Hypothalamus (tissue), 51 donors: ENCODE data around the gene KLHL40.
A peak's percentile ranks its signal among the peaks of the same experiment; 100 is the strongest.

Experiments used
- DNase-seq, 51 donors: peaks; one replicate each; lab custom pipeline; 2025; lab: John Stamatoyannopoulos, UW

KLHL40 gene

DNA sequence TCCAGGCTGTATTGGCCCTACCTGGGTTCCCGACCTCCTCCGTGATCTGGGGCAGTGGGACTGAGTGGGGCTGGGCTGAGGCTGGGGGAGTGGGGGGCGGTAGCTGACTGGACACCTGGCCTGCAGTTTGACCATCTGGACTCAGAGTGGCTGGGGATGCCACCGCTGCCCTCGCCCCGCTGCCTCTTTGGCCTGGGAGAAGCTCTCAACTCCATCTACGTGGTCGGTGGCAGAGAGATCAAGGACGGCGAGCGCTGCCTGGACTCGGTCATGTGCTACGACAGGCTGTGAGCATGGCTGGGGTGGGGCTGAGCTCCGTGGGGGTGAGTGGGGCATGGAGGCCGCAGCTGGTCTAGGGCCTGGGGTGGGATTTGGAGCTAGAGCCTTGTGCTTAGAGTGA, 2.7 kb downstream of the KLHL40 start:
- no peak for DNase-seq

DNA sequence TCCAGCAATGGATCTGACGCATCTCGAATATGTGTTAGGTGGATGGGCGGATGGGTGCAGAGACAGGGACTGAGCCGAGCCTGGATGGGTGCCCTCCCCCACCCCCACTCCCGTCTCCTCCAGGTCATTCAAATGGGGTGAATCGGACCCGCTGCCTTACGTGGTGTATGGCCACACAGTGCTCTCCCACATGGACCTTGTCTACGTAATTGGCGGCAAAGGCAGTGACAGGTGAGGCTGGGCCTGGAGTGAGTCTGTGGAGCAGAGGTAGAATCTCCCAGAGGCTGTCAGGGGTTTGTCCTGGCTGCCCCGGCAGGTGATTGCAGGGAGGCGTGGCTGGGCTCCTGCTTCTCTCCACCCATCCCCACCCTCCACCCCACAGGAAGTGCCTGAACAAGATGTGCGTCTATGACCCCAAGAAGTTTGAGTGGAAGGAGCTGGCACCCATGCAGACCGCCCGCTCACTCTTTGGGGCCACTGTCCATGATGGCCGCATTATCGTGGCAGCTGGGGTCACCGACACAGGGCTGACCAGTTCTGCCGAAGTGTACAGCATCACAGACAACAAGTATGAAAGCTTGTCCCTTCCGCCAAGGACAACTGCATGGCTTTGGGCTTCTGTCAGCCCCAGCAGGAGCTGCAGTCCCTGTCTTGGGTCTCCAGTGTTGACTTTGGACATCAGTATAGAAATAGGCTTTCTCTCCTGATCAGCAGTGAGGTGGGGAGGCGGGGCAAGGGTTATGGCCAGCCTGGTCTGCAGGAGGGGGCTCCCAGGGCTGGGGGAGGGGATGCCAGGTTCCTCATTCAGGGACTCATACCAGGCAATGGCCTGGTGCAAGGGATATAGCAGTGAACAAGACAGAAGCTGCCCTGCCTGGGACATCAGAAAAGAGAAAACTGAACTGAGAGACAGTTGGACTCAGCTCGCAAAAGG, 3.4 kb downstream of the KLHL40 start:
- no peak for DNase-seq

DNA sequence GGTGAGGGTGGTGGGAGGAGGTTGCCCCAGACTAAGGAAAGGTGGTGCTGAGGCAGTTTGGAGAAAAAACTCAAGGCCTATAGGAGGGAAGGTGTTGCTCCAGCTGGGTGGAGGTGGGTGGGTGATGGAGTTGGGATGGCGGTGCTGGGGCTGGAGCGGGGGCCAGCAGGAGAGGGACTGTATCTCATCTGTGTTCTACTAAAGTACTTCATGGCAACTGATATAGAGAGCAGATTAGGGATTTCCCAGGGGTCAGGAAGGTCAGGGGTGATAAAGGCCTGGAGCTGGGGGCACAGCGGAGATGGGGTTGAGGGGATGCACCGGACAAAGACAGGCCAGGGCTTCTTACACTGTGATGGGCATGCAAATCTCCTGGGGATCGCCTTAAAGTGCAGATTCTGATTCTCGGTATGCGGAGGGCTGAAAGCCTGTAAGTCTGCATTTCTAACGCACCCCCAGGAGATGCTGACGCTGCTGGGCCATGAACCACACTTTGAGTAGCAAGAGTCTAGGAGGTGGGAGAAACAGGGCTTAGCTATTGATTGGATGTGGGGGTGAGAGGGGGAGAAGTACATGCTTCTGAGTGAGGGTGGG, 4.2 kb downstream of the KLHL40 start:
- no peak for DNase-seq

DNA sequence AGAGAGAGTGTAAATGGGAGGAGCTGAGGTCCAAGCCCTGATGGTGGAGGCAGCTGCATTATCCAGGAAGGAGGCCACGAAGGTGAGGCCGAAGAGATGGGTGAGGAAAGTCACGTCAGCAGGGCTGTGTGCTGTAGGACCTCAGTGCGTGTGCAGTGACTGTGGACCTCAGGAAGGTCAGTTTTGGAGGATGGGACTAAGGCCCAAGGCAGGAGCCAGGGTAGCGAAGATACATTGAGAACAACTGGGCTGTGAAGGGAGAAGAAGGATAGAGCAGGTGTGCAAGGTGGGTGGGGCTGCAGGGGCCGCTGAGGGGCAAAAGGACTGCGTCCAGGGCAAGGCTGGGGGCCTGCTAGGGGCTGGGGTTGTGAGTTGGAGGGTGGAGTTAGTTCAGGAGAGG, 4.9 kb downstream of the KLHL40 start:
- no peak for DNase-seq

DNA sequence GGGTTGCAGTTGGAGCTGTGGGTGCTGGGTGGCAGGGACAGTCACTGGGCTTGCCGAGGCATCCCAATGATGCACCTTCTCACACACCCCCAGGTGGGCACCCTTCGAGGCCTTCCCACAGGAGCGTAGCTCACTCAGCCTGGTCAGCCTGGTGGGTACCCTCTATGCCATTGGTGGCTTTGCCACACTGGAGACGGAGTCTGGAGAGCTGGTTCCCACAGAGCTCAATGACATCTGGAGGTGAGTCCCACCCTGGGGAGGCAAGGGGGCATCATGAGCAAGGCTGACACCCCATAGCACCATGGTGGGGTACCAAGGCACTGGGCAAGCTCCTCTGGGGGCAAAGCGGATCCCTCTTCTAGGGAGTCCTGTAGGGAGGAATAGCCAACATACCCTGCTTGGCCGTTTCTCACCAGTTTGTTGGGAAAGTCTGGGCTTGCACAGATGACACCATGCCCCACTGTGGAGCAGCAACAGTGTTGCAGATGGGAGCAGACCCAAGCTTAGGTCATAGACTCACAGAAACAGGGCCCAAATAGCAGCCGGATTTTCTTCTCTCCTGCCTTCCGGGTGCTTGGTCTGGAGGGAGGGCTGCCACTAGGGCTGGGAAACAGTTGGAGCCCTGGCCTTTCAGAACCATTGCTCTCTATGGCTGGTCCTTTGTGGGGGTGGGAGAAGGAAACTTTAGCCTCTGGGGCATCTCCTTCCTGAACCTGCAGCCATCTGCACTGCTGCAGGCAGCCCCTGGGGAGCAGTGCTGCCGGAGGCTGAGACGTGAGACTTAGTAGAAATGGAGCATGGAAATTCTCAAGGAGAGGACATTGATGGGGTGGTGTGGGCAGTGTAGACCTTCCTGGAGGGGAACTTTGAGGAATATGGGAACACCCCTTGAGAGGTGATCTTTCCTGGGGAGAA, 5.7 kb downstream of the KLHL40 start:
- DNase-seq: peak in 6 of 51 donors; percentile 20 to 46 (median 35)

DNA sequence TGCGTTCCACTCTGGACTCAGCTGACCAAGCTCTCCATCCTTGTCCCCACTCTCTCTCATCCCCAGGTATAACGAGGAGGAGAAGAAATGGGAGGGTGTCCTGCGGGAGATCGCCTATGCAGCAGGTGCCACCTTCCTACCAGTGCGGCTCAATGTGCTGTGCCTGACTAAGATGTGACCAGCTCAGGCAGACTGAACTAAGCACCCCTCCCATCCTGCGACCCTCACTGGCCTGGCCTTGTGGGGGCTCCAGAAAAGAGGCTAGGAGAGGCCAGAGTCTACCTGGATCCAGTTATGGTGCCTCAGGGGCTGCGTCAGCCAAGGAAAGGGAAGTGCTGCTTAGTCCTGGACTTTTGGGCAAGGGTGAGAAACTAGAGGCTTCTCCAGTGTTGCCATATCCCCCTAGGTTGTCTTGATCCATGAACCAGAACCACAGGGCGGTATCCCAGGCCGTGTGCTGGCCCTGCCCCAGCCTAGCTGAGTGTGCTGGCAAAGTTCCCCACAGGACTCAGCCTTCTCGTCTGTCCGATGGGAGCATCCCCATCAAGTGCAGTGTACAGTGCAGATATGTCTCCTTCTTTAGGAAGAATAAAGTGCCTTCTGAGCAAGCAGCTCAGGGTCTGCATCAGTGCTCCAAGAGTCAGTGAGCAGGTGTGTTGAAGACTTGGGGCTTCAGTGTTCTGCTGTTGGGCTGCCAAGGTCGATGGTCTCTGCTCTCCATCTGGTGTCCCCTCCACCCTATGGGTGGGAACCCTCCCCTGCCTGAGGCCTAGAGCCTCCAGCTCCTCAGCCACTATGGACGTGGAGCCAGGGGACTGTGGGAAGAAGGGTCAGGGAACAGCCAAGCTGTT, 6.7 kb downstream of the KLHL40 start:
- no peak for DNase-seq

DNA sequence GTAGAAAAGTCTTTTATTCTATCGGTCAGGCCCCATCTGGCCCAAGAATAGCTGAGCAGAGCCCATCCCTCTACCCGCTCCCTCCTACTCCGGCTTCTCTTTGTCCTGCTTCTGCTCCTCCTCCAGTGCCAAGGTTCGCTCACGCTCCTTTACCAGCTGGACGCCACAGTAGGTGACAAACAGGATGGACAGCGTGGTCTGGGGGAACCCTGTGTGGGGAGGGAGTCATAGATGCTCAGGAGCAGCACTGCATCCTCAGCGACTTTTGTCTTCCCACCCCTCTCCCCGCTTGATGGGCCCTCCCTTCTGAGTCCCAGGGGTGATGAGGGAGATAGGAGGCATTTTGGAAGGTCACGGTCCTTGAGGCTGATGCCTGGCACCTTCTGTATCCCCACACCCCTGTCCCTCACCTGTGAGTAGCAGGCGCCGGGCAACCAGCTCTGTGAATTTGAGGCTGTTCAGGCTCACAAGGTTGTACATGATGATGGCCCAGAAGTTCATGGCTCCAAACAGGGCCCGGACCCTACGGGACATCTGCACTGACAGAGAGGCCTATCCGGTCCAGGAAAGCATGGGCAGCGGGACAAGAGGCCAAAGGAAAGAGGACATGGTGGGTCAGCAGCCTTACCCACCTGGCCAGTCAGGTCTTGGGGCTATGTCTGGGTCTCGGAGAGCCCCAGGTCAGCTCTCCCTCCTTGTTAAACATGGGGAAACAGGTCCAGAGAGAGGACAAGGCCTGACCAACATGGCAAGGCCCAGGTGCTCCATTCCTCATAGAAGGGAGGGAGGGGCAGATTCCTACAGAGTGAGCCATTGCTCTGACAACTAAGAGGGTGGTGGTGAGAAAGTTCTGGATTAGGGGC, 7.6 kb downstream of the KLHL40 start:
- DNase-seq: no peak

DNA sequence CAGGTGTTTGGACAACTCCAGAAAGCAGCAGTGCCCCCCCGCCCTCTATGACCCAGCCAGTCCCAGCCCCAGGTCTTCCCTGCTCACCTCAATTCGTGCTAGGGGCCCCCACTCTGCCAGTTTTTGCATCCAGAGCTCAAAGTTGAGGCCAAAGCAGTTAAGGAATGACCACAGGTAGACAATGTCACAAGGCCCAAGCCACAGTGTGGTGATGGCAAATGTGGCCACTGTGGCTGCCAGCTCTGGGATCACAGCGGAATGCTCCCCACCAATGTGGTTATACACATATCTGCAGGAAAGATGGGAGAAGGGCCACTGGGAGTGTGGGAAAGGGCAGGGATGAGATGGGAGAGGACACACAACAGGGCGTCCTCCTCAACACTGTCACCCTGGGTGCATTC, 8.2 kb downstream of the KLHL40 start:
- DNase-seq: no peak

DNA sequence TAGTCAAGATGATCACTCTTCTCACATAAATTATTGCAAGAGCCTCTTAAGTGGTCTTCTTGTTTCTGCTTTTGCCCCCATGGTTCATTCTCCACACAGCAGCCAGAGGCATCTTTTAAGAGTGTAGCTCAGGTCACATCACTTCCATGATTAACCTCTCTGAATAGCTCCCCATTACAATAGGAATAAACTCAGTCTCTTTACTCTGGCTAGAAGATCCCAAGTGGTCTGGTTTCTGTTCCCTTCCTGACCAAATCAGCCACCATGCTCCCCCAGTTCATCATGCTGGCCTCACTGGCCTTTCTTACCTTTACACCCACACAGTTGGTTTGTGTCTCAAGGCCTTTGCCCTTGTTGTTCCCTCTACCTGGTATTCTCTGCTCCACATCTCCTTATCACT, 9.0 kb downstream of the KLHL40 start:
- no peak for DNase-seq

DNA sequence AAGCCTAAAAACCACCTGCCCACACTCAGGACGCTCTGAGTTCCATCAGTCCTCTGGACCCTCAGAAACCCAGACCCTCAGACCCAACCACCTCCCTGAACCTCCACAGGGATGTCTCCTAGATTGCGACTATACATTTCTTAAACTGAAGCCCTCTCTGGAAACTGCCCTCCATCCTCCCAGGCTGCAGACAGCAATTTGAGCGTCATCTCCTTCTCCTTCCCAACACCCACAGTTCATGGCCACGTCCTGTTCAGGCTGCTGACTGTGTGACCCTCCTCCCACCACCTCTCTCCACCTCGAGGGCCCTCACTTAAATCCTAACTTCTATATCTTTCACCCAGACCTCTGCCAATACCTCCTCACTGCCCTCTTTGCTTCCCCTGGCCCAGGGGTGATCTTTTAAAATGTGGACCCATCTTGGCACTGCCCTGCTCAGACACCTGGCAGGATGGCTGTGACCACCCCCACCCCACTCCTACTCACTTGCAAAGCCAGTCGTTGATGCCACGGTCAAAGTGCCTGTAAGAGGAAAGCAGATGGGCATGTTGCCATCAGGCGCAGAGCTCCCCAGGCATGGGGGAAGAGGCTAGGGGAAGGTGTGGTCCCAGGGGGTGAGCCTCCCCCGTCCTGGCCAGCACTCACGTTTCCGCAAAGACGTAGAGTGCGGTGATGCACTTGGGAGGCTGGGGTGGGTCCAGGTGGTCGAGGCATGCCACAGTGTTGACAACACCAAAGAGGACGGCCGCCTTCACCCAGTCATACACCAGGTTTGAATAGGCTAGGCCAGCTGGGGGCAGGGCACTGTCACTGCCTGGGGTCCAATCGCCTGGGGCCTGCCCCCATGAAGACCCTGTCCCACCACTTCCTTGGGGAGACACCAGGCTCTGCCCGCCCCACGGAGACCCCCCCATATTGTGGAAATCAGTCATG, 11.3 kb downstream of the KLHL40 start:
- no peak for DNase-seq

DNA sequence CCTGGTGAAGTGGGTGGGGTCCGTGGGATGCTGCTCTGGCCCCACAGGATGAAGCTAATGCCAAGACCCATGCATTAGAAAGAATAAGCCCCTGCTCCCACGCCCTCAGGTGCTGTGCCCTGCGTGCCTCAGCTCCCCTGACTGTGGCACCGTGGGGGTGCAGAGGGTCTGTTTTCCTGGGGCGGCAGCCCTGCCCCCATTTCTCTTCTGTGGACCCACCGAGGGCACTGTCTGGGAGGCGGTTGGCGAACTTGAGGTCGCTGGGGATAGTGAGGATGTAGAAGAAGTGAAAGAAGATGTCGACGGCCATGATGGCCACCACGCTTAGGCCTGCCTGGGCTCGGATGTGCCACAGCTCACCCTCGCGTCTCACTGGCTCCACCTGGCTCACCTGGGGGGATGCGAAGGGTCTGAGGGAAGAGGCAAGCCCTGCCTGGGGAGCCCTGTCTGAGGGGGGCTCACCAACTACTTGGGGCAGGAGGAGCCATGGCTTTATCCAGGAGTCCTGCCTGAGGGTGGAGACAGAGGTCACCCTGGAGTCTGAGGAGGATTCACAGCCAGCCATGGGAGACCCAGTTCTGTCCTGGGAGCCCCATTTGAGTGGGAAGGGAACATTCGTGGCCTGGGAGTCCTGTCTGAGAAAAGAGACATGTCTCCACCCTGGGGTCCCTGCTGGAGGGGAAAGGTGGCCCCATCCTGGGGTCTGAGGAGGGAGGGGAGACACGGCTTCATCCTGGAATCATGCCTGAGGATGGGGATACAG, 12.1 kb downstream of the KLHL40 start:
- no peak for DNase-seq

DNA sequence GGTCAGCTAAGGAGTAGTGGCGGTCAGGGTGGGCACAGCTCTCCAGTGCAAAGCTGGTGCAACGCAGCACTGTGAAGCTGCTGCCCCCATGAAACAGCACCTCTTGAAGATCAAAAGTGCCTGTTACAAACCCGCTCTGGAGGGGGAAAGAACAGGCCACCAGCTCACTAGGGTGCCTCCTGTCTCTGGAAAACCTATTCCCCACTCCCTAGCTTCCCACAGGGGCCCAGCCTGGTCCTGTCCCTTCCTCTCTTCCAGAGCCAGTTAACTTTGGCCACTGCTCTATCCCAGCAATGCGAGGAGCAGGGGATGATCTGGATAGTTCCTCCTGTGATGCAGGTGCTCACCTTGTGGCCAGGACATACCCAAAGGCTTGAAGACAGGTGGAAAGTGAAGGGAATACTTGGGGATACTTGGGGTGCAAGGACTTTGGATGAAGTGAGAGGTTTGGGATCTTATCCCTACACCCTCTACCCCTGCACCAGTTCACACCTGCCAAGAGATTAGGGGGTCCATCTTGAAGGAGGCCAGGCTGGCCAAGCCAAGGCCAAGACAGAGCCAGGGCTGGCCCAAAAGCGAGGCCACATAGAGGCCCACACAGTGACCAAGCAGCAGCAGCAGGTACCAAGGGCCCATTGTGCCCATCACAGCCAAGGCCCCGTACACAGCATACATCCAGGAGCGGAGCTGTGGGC, 13.0 kb downstream of the KLHL40 start:
- DNase-seq: no peak

DNA sequence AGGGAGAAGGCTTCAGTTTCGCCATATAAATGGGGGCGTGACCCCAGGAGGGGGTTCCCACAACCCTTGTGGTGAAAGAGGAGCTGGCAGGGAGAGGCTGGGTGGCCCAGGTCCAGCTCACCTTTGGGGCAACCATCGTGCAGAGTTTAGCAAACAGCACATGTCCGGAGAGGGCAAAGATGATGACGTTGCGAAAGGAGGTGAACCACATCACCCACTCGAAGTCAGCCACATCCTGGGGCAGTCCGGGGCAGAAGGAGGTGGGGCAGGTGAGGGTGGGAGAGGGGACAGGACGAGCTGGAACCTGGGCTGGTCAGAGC, 13.5 kb downstream of the KLHL40 start:
- DNase-seq: no peak

DNA sequence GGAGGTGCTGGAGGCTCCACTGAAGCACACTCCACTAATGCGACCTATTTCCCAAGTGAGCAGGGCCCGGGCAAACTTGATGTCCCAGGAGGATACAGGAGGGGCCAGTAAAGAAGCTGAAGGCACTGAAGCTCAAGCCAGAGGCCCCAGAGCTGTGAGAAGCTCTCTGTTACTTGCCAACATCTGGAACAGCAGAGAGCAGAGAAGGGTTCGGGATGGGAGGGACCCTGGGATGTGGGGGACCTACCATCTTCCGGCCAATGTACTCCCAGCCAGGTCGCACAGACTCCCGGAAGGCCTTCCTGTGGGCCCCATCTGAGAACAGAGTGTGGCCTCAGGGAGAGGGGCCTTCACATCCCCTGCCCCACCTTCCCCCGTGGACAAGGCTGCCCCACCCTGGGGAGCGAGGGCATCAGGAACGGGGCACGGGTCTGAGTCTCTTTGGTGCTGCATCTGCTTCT, 14.2 kb downstream of the KLHL40 start:
- no peak for DNase-seq

DNA sequence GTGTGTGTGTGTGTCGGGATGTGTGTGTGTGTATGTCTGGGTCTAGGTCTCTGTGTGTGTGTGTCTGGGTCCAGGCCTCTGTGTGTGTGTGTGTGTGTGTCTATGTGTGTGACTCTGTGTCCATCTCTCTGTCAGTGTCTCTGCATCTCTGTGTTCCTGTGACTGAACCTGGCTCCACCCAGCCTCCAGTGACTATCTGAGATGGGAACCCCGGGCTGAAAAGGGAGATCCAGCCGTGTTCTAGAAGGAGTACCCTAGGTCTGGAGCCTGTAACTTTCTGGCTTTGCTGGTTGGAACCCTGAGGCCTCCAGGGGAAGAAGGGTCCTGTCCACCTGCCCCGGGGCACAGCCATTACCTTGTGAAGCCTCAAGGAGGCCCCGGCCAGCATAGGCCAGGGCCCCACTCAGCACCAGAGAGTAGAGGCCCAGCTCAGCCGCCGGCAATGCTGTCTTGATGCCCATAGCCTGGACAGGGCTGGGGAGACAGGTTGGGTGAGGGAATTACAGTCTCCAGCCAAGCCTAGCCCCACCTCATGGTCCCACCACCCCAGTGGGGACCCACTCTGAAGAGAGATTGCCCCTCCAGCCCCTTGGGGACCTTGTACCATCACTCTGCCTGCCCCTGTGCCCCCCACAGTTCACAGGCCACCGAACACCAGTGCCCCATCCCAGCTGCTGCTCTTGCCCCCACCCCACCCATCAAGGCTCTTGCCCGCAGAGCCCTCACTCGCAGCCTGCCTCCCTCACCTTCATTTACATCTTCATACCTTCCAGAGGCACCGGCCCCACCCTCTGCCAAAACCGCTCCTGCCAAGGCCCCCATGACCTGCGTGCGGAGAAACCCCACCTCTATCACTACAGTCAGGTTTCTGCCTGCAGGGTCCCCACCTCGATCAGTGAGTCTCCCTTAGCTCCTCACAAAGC, 15.3 kb downstream of the KLHL40 start:
- DNase-seq: no peak
